Inflammatory macrophage (primary cell): ENCODE data around the gene CDCA7.
"Not testable (repeated sequence)": the region's sequence is repeated elsewhere in the genome, so short reads cannot be mapped to it uniquely, and the experiment has no call there.

Source experiments
- DNase-seq, 2 donors: peaks; one replicate each; pipeline ENCODE4 v3.0.0-alpha.2; 2020 to 2022
- total RNA-seq, 18 experiments: gene quantifications; one replicate each; lab custom pipeline; 2026; ENCODE audit warnings: mixed read lengths in 6 of 18, inconsistent platforms in 2 of 18; lab: John Stamatoyannopoulos, UW

The CDCA7 gene
- 0.59 to 11.6 (median 4.0) reads per million in 18 experiments for total RNA-seq

- DNase-seq: peak; percentile 15 to 43
Observed at GRCh38 chr2:173354582-173355131, at the start of gene CDCA7. Gene CDCA7 (plus strand): TSS chr2:173354872. CDS start chr2:173354964, 92 bp downstream.

- no peak for DNase-seq
Observed at GRCh38 chr2:173305303-173305702, 49.4 kb upstream of the CDCA7 start.

- DNase-seq: no peak
Observed at GRCh38 chr2:173307293-173307692, 47.4 kb upstream of the CDCA7 start.

- DNase-seq: not testable (repeated sequence)
Observed at GRCh38 chr2:173309370-173309769, 45.3 kb upstream of the CDCA7 start.

- DNase-seq: no peak
Observed at GRCh38 chr2:173311844-173312606, 42.6 kb upstream of the CDCA7 start.

- DNase-seq: no peak
Observed at GRCh38 chr2:173323371-173323770, 31.3 kb upstream of the CDCA7 start.

- DNase-seq: no peak
Observed at GRCh38 chr2:173326806-173327205, 27.9 kb upstream of the CDCA7 start.

GRCh38 chr2:173327421-173327820 is 27.3 kb upstream of the CDCA7 start:
- DNase-seq: no peak

- DNase-seq: not testable (repeated sequence)
Observed at GRCh38 chr2:173333003-173333402, 21.7 kb upstream of the CDCA7 start.

- DNase-seq: no peak
Observed at GRCh38 chr2:173339807-173340206, 14.9 kb upstream of the CDCA7 start.

GRCh38 chr2:173343921-173344320 is 10.8 kb upstream of the CDCA7 start:
- DNase-seq: no peak

GRCh38 chr2:173346035-173346434 is 8.6 kb upstream of the CDCA7 start:
- DNase-seq: no peak

GRCh38 chr2:173347305-173348168 is 7.1 kb upstream of the CDCA7 start:
- no peak for DNase-seq

GRCh38 chr2:173349287-173349686 is 5.4 kb upstream of the CDCA7 start:
- no peak for DNase-seq

- DNase-seq: no peak
Observed at GRCh38 chr2:173350383-173350782, 4.3 kb upstream of the CDCA7 start.

GRCh38 chr2:173351879-173352278 is 2.8 kb upstream of the CDCA7 start:
- no peak for DNase-seq

GRCh38 chr2:173353556-173353955 is 1.1 kb upstream of the CDCA7 start:
- DNase-seq: no peak

- DNase-seq: no peak
Observed at GRCh38 chr2:173354073-173354581, 545 bp upstream of the CDCA7 start.

- DNase-seq: peak; percentile 32 to 47
Observed at GRCh38 chr2:173355132-173355865, 627 bp downstream of the CDCA7 start.

GRCh38 chr2:173355866-173356508 is 1.3 kb downstream of the CDCA7 start:
- DNase-seq: no peak

- DNase-seq: no peak
Observed at GRCh38 chr2:173357346-173357745, 2.7 kb downstream of the CDCA7 start.

GRCh38 chr2:173358616-173359015 is 3.9 kb downstream of the CDCA7 start:
- no peak for DNase-seq
